IPS-15b (cell line): ENCODE data around the gene PBLD.
"Not testable (repeated sequence)": the region's sequence is repeated elsewhere in the genome, so short reads cannot be mapped to it uniquely, and the experiment has no call there.

Experiments
- H3K27me3 ChIP-seq: one replicate; pipeline ENCODE4 v1.6.1; 2013; ENCODE audit warnings: low read length; ENCODE audit not compliant: control insufficient read depth, insufficient read depth
- H3K36me3 ChIP-seq: one replicate; pipeline ENCODE4 v1.6.1; 2013; ENCODE audit warnings: low read length; ENCODE audit not compliant: control insufficient read depth, insufficient read depth
- H3K4me1 ChIP-seq: one replicate; pipeline ENCODE4 v1.6.1; 2013; ENCODE audit warnings: mild to moderate bottlenecking, low read length; ENCODE audit not compliant: control insufficient read depth, insufficient read depth
- H3K4me3 ChIP-seq: one replicate; pipeline ENCODE4 v1.5.1; 2013; ENCODE audit warnings: low read depth, low read length
- H3K9ac ChIP-seq: one replicate; pipeline ENCODE4 v1.6.1; 2013; ENCODE audit warnings: low read depth, mild to moderate bottlenecking, low read length
- H3K9me3 ChIP-seq: one replicate; pipeline ENCODE4 v1.6.1; 2013; ENCODE audit warnings: mild to moderate bottlenecking, low read length; ENCODE audit not compliant: control insufficient read depth, insufficient read depth

The PBLD gene

GRCh38 chr10:68327889-68328786 lies 4.6 kb downstream of the PBLD start:
- Histone ChIP-seq H3K4me1 (peaks cover 3% of the 10 kb centered on the region), H3K27me3 (no peaks in the 10 kb centered on the region), H3K9ac (no peak overlapping the region), H3K9me3 (no peaks in the 10 kb centered on the region), H3K36me3 (no peaks in the 10 kb centered on the region), H3K4me3 (no peak overlapping the region)

GRCh38 chr10:68324396-68324795 lies 8.3 kb downstream of the PBLD start:
- H3K27me3 ChIP-seq, H3K36me3 ChIP-seq, H3K4me3 ChIP-seq, H3K4me1 ChIP-seq, H3K9me3 ChIP-seq, H3K9ac ChIP-seq: not testable (repeated sequence)

GRCh38 chr10:68318331-68319059 lies 14.2 kb downstream of the PBLD start:
- Histone ChIP-seq H3K9me3 (peaks cover 5% of the 10 kb centered on the region), H3K36me3 (no peaks in the 10 kb centered on the region), H3K4me1 (no peaks in the 10 kb centered on the region), H3K4me3 (no peak overlapping the region), H3K9ac (no peak overlapping the region), H3K27me3 (no peaks in the 10 kb centered on the region)

DNA sequence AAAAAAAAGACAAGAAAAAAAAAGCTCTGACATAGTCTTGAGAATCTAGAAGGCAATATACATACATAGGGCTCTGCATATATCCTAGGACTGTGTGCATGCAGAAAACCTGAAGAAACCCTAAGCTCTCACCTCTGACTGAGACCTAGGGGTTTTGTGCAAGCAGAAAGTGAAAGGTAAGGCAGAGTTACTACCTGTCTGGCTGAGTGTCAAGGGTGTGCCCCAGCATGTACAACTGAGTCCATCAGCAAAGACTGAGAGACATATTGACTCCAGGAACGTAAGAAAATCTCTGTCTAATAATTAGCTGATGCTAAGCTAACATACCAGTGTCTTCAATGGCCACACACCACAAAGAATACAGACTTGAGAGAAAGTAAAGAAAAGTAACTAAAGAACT lies 17.1 kb downstream of the PBLD start:
- Histone ChIP-seq H3K9me3 (peaks cover 5% of the 10 kb centered on the region), H3K9ac (no peak overlapping the region), H3K4me1 (no peaks in the 10 kb centered on the region), H3K27me3 (no peaks in the 10 kb centered on the region), H3K4me3 (no peak overlapping the region), H3K36me3 (no peaks in the 10 kb centered on the region)

GRCh38 chr10:68314930-68315329 lies 17.8 kb downstream of the PBLD start:
- not testable (repeated sequence) for H3K9ac ChIP-seq, H3K4me3 ChIP-seq, H3K9me3 ChIP-seq, H3K27me3 ChIP-seq, H3K36me3 ChIP-seq, H3K4me1 ChIP-seq

- Histone ChIP-seq H3K36me3 (no peaks in the 10 kb centered on the region), H3K27me3 (no peaks in the 10 kb centered on the region), H3K9ac (no peak overlapping the region), H3K9me3 (no peaks in the 10 kb centered on the region), H3K4me3 (no peak overlapping the region), H3K4me1 (no peaks in the 10 kb centered on the region)
Measured at GRCh38 chr10:68310531-68310930, 22.2 kb downstream of the PBLD start.

- Histone ChIP-seq H3K9ac (no peak overlapping the region), H3K27me3 (no peaks in the 10 kb centered on the region), H3K9me3 (no peaks in the 10 kb centered on the region), H3K4me3 (no peak overlapping the region), H3K4me1 (no peaks in the 10 kb centered on the region), H3K36me3 (no peaks in the 10 kb centered on the region)
Measured at GRCh38 chr10:68305854-68306253, 26.9 kb downstream of the PBLD start.

DNA sequence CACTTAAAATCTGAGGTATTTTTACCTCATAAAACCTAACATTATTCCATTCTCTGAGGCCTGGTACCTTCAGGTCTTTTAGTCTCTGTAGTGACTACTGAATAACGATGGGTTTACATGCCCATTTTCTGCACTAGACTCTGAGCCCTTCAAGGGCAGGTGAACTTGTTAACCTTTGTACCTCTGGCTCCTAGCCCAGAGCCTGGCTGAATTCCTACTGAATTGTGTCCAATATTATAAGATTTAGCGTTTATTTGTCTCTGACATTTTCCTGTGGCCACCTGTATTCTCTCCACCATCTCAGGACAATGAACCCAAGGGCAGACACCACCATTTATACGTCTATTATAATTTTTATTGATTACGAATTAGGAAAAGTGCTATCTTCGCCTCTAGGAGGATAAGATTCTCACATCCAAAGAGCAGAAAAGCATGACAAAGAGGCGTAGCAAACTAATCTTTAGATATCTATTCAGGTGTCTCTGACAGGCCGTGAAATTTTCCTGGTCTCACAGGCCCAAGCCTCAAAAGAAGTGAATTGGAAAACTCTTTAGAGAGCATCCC lies 28.8 kb downstream of the PBLD start:
- no peak overlapping the region for H3K4me3 ChIP-seq
- H3K4me1 ChIP-seq, result no peaks in the 10 kb centered on the region
- no peaks in the 10 kb centered on the region for H3K36me3 ChIP-seq
- no peak overlapping the region for H3K9ac ChIP-seq
- H3K9me3 ChIP-seq, result no peaks in the 10 kb centered on the region
- H3K27me3 ChIP-seq, result no peaks in the 10 kb centered on the region

DNA sequence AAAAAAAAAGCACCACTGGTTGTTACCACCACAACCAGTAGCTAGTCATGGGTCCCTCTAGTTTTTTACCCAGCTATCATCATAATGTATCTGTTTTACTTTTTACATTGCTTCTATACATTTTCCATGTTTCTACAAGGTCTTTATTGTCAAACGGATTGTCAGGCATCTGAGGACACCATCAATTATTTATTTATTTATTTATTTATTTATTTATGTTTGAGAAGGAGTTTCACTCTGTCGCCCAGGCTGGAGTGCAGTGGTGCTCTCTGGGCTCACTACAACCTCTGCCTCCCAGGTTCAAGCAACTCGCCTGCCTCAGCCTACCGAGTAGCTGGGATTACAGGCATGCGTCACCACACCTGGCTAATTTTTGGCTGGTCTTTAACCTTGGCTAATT lies 29.9 kb downstream of the PBLD start:
- no peak overlapping the region for H3K9ac ChIP-seq
- H3K27me3 ChIP-seq, result no peaks in the 10 kb centered on the region
- no peaks in the 10 kb centered on the region for H3K36me3 ChIP-seq
- H3K9me3 ChIP-seq, result no peaks in the 10 kb centered on the region
- no peaks in the 10 kb centered on the region for H3K4me1 ChIP-seq
- no peak overlapping the region for H3K4me3 ChIP-seq

- no peaks in the 10 kb centered on the region for H3K27me3 ChIP-seq
- H3K9ac ChIP-seq, result no peak overlapping the region
- H3K9me3 ChIP-seq, result no peaks in the 10 kb centered on the region
- H3K4me3 ChIP-seq, result no peak overlapping the region
- no peaks in the 10 kb centered on the region for H3K36me3 ChIP-seq
- no peaks in the 10 kb centered on the region for H3K4me1 ChIP-seq
Measured at GRCh38 chr10:68302503-68302823, 30.3 kb downstream of the PBLD start.

GRCh38 chr10:68301790-68302502 lies 30.8 kb downstream of the PBLD start:
- Histone ChIP-seq H3K9me3 (no peaks in the 10 kb centered on the region), H3K4me3 (no peak overlapping the region), H3K27me3 (no peaks in the 10 kb centered on the region), H3K36me3 (no peaks in the 10 kb centered on the region), H3K4me1 (no peaks in the 10 kb centered on the region), H3K9ac (no peak overlapping the region)
